Hepatocyte (in vitro differentiated cells): ENCODE data around the gene PLD3. TPM values are rescaled to one million over a fixed set of nuclear protein-coding genes. Genes with fewer than 3 reads are reported as not detected.

ENCODE experiments used
- DNase-seq: peaks from one replicate; pipeline ENCODE4 v3.0.0-alpha.2; 2016; ENCODE audit warnings: low spot score
- H2AFZ ChIP-seq: fragments of 200-600 bp; sonication (generic); 2 replicates; pipeline ENCODE4 v1.6.0; 2016; ENCODE audit warnings: antibody characterized with exemption, mild to moderate bottlenecking
- H3K27ac ChIP-seq: fragments of 200-600 bp; sonication (generic); 2 replicates; pipeline ENCODE4 v1.5.1; 2016; ENCODE audit warnings: mild to moderate bottlenecking
- H3K27me3 ChIP-seq: fragments of 200-600 bp; sonication (generic); 2 replicates; pipeline ENCODE4 v1.6.1; 2016
- H3K36me3 ChIP-seq: fragments of 200-600 bp; sonication (generic); replicated peaks from 2 replicates; pipeline ENCODE4 v1.5.1; 2016; ENCODE audit warnings: low read depth; ENCODE audit not compliant: insufficient read depth
- H3K4me1 ChIP-seq: fragments of 200-600 bp; sonication (generic); 2 replicates; pipeline ENCODE4 v1.5.1; 2016; ENCODE audit warnings: mild to moderate bottlenecking, moderate library complexity; ENCODE audit not compliant: insufficient read depth
- H3K4me2 ChIP-seq: fragments of 200-600 bp; sonication (generic); 2 replicates; pipeline ENCODE4 v1.6.0; 2016
- H3K4me3 ChIP-seq: fragments of 200-600 bp; sonication (generic); 2 replicates; pipeline ENCODE4 v1.5.1; 2016; ENCODE audit warnings: mild to moderate bottlenecking
- H3K79me2 ChIP-seq: fragments of 200-600 bp; sonication (generic); 2 replicates; pipeline ENCODE4 v1.6.0; 2017; ENCODE audit warnings: mild to moderate bottlenecking
- H3K9me2 ChIP-seq: fragments of 200-600 bp; sonication (generic); replicated peaks from 2 replicates; pipeline ENCODE4 v1.6.0; 2017; ENCODE audit warnings: mild to moderate bottlenecking; ENCODE audit not compliant: insufficient read depth
- H3K9me3 ChIP-seq: fragments of 200-600 bp; sonication (generic); 2 replicates; pipeline ENCODE4 v1.5.1; 2016; ENCODE audit warnings: low read depth, mild to moderate bottlenecking
- H4K20me1 ChIP-seq: fragments of 200-600 bp; sonication (generic); 2 replicates; pipeline ENCODE4 v1.6.0; 2016; ENCODE audit warnings: mild to moderate bottlenecking; ENCODE audit not compliant: insufficient read depth, poor library complexity, severe bottlenecking
- CTCF ChIP-seq: fragments of 200-600 bp; sonication (generic); IDR thresholded peaks from 2 replicates; pipeline ENCODE4 v1.5.1; 2016; ENCODE audit warnings: antibody characterized with exemption, mild to moderate bottlenecking; ENCODE audit not compliant: poor library complexity
- EZH2 ChIP-seq: fragments of 200-600 bp; sonication (generic); IDR thresholded peaks from 2 replicates; pipeline ENCODE4 v1.6.1; 2016; ENCODE audit warnings: antibody characterized with exemption, mild to moderate bottlenecking, borderline replicate concordance
- EZH2phosphoT487 ChIP-seq: fragments of 200-600 bp; sonication (generic); IDR thresholded peaks from one replicate; pipeline ENCODE4 v1.6.1; 2018; ENCODE audit warnings: antibody characterized with exemption, mild to moderate bottlenecking, low read depth, moderate library complexity; ENCODE audit not compliant: unreplicated experiment, severe bottlenecking
- WGBS: methylation state at CpG from one replicate; pipeline ENCODE4 v1.1.6; 2016; ENCODE audit warnings: low lambda C conversion rate; ENCODE audit errors: missing lambda C conversion rate; 5-methylcytosine and 5-hydroxymethylcytosine counted together
- polyA plus RNA-seq: library from polyadenylated mRNA; unstranded; fragments of >200 nt; fragmentation: Nextera tagmentation; extraction: Ambion mirVana; gene quantifications from 2 replicates; pipeline ENCODE4 v1.2.1, GENCODE V29; 2016
- total RNA-seq: library from RNA; depleted of rRNA; stranded (reverse); fragments of >200 nt; gene quantifications from 2 replicates; pipeline ENCODE4 v1.2.3, GENCODE V29; 2014

The PLD3 gene
- total and polyA plus RNA-seq, 2 experiments from 2014 or later: 805 to 1,297 TPM

- H3K4me3 ChIP-seq: no peak overlapping the region
- H3K4me1 ChIP-seq: no peaks in the 10 kb centered on the region
- no peak for DNase-seq
- TF ChIP-seq EZH2phosphoT487 (no peak), CTCF (no peak), EZH2 (no peak)
- no peaks in the 10 kb centered on the region for H3K9me3 ChIP-seq
- no peaks in the 10 kb centered on the region for H3K9me2 ChIP-seq
- no peak overlapping the region for H2AFZ ChIP-seq
- no peaks in the 10 kb centered on the region for H3K79me2 ChIP-seq
- no peaks in the 10 kb centered on the region for H3K27me3 ChIP-seq
- H3K36me3 ChIP-seq: no peaks in the 10 kb centered on the region
- 71% methylated on average over 2 of the region's 2 CpGs for WGBS
- no peak overlapping the region for H3K27ac ChIP-seq
- H3K4me2 ChIP-seq: no peak overlapping the region
- no peaks in the 10 kb centered on the region for H4K20me1 ChIP-seq
Observed at GRCh38 chr19:40312533-40312932, 36.0 kb upstream of the PLD3 start.

GRCh38 chr19:40313229-40313983 is 35.1 kb upstream of the PLD3 start:
- WGBS: 94% methylated on average over 9 of the region's 9 CpGs
- H3K79me2 ChIP-seq: no peaks in the 10 kb centered on the region
- no peak for DNase-seq
- no peak overlapping the region for H3K4me2 ChIP-seq
- no peaks in the 10 kb centered on the region for H3K36me3 ChIP-seq
- H3K4me3 ChIP-seq: no peak overlapping the region
- TF ChIP-seq EZH2phosphoT487: no peak
- no peak for TF ChIP-seq CTCF
- TF ChIP-seq EZH2: no peak
- no peaks in the 10 kb centered on the region for H3K9me2 ChIP-seq
- no peaks in the 10 kb centered on the region for H3K4me1 ChIP-seq
- H3K27me3 ChIP-seq: no peaks in the 10 kb centered on the region
- no peaks in the 10 kb centered on the region for H3K9me3 ChIP-seq
- H2AFZ ChIP-seq: no peak overlapping the region
- no peaks in the 10 kb centered on the region for H4K20me1 ChIP-seq
- no peak overlapping the region for H3K27ac ChIP-seq

GRCh38 chr19:40314656-40315055 is 33.8 kb upstream of the PLD3 start:
- no peaks in the 10 kb centered on the region for H3K79me2 ChIP-seq
- no peaks in the 10 kb centered on the region for H3K27me3 ChIP-seq
- DNase-seq: no peak
- H4K20me1 ChIP-seq: no peaks in the 10 kb centered on the region
- no peak overlapping the region for H2AFZ ChIP-seq
- TF ChIP-seq EZH2 (no peak), CTCF (no peak), EZH2phosphoT487 (no peak)
- H3K9me2 ChIP-seq: no peaks in the 10 kb centered on the region
- no peak overlapping the region for H3K27ac ChIP-seq
- no peaks in the 10 kb centered on the region for H3K4me1 ChIP-seq
- no peak overlapping the region for H3K4me2 ChIP-seq
- H3K36me3 ChIP-seq: no peaks in the 10 kb centered on the region
- WGBS: 89% methylated on average over 2 of the region's 2 CpGs
- H3K4me3 ChIP-seq: no peak overlapping the region
- H3K9me3 ChIP-seq: no peaks in the 10 kb centered on the region
